ENCODE data around the gene CACHD1. TPM values are rescaled to one million over a fixed set of nuclear protein-coding genes. Genes with fewer than 3 reads are reported as not detected.

Gene CACHD1
- total RNA-seq, 2 donors from 2014 or later, result 10.8 to 14.4 TPM

DNA sequence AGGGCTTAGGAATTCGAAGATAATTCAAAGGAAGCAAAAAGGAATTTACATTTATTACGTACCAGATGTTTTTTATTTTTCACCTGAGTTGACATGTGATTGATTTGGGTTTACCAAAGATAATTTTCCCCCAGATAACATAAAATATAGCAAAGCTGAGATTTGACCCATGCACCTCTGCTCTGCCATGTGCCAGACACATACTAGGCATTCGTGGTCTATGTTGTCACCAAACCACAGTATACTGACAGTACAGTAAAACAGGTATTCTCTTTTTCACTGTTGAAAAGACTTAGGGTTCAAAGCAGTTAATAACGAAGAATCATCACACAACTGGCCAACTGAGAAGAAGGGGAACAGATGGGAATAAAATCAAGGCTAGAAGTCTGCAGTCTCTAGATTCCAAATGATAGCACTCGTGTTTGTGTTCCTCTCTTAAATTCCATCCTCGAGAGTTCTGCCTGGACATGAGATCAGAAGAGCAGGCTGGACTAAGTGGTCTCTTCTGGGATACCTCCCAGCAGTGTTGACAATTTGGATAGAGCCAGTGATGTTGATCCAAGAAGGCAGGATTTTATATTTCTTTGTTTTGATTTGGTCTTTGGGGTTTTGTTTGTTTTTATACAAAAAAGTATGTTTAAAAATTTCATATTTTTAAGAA lies 189.7 kb downstream of the CACHD1 start:
- no peak for DNase-seq (ENCODE audit: low spot score)
- H3K36me3 ChIP-seq, result no peaks in the 10 kb centered on the region
- intact Hi-C loops (cut with DNase I), result loop anchor here (5.0 kb wide), 1 partner anchor 392 kb away; no protein-coding TSS in a partner anchor
- TF ChIP-seq POLR2AphosphoS5 (IDR thresholded peaks at IDR 0.05) (no peak), POLR2A (IDR thresholded peaks at IDR 0.05) (no peak)
- WGBS, result 46% methylated on average over 6 of the region's 6 CpGs
- H3K27ac ChIP-seq, result no peak overlapping the region
- no peaks in the 10 kb centered on the region for H3K9me3 ChIP-seq
- no peaks in the 10 kb centered on the region for H3K27me3 ChIP-seq (replicated peaks; ENCODE audit: insufficient read depth)
- H3K4me3 ChIP-seq, result no peak overlapping the region
- no peaks in the 10 kb centered on the region for H3K4me1 ChIP-seq (replicated peaks)

DNA sequence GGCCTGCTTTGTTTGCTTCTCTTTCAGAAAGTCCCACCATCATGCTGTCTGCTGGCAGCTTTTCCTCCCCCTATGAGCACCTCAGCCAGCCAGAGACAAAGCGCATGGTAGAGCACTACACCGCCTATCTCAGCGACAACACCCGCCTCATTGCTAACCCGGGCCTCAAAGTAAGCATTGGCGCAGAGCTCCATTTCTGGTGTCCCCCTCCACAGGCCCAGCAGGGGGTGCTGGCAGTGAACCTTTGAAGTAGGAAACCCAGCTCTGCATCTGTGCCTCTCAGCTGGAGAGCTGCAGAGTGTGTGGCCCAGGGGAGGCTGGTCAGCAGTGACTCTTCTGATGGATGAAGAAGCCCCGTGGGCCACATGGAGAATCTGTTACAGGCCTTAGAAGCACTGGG lies 193.7 kb downstream of the CACHD1 start:
- H3K4me1 ChIP-seq (replicated peaks), result no peaks in the 10 kb centered on the region
- TF ChIP-seq, protein P1, sequence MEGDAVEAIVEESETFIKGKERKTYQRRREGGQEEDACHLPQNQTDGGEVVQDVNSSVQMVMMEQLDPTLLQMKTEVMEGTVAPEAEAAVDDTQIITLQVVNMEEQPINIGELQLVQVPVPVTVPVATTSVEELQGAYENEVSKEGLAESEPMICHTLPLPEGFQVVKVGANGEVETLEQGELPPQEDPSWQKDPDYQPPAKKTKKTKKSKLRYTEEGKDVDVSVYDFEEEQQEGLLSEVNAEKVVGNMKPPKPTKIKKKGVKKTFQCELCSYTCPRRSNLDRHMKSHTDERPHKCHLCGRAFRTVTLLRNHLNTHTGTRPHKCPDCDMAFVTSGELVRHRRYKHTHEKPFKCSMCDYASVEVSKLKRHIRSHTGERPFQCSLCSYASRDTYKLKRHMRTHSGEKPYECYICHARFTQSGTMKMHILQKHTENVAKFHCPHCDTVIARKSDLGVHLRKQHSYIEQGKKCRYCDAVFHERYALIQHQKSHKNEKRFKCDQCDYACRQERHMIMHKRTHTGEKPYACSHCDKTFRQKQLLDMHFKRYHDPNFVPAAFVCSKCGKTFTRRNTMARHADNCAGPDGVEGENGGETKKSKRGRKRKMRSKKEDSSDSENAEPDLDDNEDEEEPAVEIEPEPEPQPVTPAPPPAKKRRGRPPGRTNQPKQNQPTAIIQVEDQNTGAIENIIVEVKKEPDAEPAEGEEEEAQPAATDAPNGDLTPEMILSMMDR (IDR thresholded peaks at IDR 0.05), result no peak
- no peak for TF ChIP-seq POLR2A (IDR thresholded peaks at IDR 0.05)
- TF ChIP-seq POLR2AphosphoS5 (IDR thresholded peaks at IDR 0.05), result no peak
- 86% methylated on average over 7 of the region's 7 CpGs for WGBS
- H3K9me3 ChIP-seq, result no peaks in the 10 kb centered on the region
- no peaks in the 10 kb centered on the region for H3K36me3 ChIP-seq
- H3K27me3 ChIP-seq (replicated peaks; ENCODE audit: insufficient read depth), result no peaks in the 10 kb centered on the region
- H3K27ac ChIP-seq, result no peak overlapping the region
- intact Hi-C loops (cut with DNase I), result loop anchor here (5.0 kb wide), 1 partner anchor 396 kb away; no protein-coding TSS in a partner anchor
- no peak for DNase-seq (ENCODE audit: low spot score)
- no peak overlapping the region for H3K4me3 ChIP-seq

DNA sequence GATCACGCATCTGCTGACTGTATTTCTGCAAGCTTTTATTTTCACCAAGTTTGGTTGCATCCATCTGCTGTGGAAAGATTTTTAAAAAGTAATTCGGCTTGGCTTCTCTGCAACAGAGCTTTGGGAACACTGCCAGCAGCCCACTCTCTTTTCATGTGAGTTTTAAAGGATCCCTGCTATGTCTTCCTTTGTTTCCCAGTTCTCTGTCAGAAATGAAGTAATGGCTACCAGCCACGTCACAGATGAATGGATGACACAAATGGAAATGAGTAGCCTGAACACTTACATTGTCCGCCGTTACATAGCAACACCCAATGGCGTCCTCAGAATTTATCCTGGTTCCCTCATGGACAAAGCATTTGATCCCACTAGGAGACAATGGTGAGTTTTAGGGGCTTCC lies 194.4 kb downstream of the CACHD1 start:
- DNase-seq (ENCODE audit: low spot score), result no peak
- H3K9me3 ChIP-seq, result no peaks in the 10 kb centered on the region

DNA sequence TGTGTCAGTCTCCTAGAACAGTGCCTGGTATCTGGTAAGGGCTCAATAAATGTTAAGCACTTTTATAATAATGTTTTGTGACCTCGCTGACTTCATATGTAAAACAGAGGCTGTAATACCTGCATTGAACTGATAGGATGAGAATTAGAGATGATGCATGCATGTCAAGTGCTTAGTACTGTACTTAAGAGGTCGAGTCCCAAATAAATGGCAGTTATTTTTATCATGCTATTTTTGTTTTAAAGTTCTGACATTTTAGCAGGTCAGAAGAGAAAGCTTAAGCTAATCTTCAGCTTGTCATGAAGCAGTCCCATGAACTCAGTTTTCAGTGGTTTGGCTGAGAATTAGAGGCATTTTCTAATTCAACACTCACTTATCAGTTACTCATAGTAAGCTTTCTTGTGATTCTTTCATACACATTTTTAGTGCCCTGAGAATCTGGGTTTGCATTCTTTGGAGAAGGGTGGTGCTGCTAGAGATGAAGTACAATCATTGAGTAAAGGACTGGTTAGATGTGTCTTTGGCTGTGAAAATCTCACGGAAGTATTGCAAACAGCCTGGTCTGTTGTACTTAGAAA lies 199.3 kb downstream of the CACHD1 start:
- no peak overlapping the region for H3K27ac ChIP-seq
- TF ChIP-seq POLR2A (IDR thresholded peaks at IDR 0.05) (no peak), POLR2AphosphoS5 (IDR thresholded peaks at IDR 0.05) (no peak)
- TF ChIP-seq, protein P1 (IDR thresholded peaks at IDR 0.05), result no peak
- intact Hi-C loops (cut with DNase I), result no loop called here
- no peak overlapping the region for H3K4me3 ChIP-seq
- WGBS, result 82% methylated on average over 3 of the region's 3 CpGs
- no peaks in the 10 kb centered on the region for H3K4me1 ChIP-seq (replicated peaks)
- no peaks in the 10 kb centered on the region for H3K36me3 ChIP-seq
- no peaks in the 10 kb centered on the region for H3K27me3 ChIP-seq (replicated peaks; ENCODE audit: insufficient read depth)
- no peaks in the 10 kb centered on the region for H3K9me3 ChIP-seq
- no peak for DNase-seq (ENCODE audit: low spot score)

More for the DNA sequence above, 194.4 kb downstream of the CACHD1 start:
- Histone ChIP-seq H3K4me3 (no peak overlapping the region), H3K27me3 (replicated peaks; ENCODE audit: insufficient read depth) (no peaks in the 10 kb centered on the region), H3K27ac (no peak overlapping the region), H3K36me3 (no peaks in the 10 kb centered on the region), H3K4me1 (replicated peaks) (no peaks in the 10 kb centered on the region)
- TF ChIP-seq, protein P1 (IDR thresholded peaks at IDR 0.05), result no peak
- TF ChIP-seq POLR2AphosphoS5 (IDR thresholded peaks at IDR 0.05) (no peak), POLR2A (IDR thresholded peaks at IDR 0.05) (no peak)
- intact Hi-C loops (cut with DNase I), result loop anchor here (5.0 kb wide), 1 partner anchor 397 kb away; no protein-coding TSS in a partner anchor
- WGBS, result 76% methylated on average over 6 of the region's 6 CpGs

DNA sequence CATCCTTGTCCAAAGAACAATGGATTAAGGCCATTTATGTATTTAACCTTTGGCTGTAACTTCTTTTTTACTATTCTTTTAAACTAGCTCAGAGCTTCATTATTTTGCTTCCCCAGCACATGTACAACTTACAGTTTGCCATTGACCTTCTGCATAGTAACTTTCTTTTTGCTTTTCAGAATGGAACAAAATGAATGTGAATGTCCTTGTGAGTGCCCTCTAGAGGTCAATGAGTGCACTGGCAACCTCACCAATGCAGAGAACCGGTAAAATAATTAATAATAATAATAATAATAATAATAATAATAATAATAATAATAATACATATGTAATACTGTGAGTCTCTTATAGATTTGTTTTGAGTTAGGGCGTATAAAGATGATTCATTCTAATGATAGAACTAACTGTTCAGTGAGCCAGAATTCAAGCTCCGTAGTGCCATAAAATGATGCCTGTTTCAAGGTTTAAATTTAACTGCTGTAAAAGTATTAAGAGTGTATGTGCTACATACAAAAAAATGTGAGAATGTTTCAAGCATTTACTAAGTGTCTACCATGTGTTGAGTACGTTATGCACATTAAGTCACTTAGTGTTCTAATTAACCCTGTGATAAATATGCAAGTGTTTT lies 205.9 kb downstream of the CACHD1 start:
- no peak for DNase-seq (ENCODE audit: low spot score)
- Histone ChIP-seq H3K9me3 (no peaks in the 10 kb centered on the region), H3K27ac (no peak overlapping the region), H3K4me1 (replicated peaks) (no peaks in the 10 kb centered on the region), H3K4me3 (no peak overlapping the region), H3K27me3 (replicated peaks; ENCODE audit: insufficient read depth) (no peaks in the 10 kb centered on the region), H3K36me3 (no peaks in the 10 kb centered on the region)
- TF ChIP-seq, protein P1 (IDR thresholded peaks at IDR 0.05), result peak in 3 of 4 experiments; percentile 35 to 47 (median 40)
- TF ChIP-seq POLR2A (IDR thresholded peaks at IDR 0.05), result no peak
- intact Hi-C loops (cut with DNase I), result loop anchor here (5.0 kb wide), 1 partner anchor 209 kb away; no protein-coding TSS in a partner anchor
- WGBS, result 67% methylated on average over 4 of the region's 4 CpGs

Data from prostate gland (tissue), 2 donors.